Activated CD4-positive, CD25-positive, alpha-beta regulatory T cell (primary cell): ENCODE data around the gene SST.

Experiments used
- DNase-seq, 4 experiments: peaks; one replicate each; lab custom pipeline; 2025; lab: John Stamatoyannopoulos, UW

The SST gene

DNA sequence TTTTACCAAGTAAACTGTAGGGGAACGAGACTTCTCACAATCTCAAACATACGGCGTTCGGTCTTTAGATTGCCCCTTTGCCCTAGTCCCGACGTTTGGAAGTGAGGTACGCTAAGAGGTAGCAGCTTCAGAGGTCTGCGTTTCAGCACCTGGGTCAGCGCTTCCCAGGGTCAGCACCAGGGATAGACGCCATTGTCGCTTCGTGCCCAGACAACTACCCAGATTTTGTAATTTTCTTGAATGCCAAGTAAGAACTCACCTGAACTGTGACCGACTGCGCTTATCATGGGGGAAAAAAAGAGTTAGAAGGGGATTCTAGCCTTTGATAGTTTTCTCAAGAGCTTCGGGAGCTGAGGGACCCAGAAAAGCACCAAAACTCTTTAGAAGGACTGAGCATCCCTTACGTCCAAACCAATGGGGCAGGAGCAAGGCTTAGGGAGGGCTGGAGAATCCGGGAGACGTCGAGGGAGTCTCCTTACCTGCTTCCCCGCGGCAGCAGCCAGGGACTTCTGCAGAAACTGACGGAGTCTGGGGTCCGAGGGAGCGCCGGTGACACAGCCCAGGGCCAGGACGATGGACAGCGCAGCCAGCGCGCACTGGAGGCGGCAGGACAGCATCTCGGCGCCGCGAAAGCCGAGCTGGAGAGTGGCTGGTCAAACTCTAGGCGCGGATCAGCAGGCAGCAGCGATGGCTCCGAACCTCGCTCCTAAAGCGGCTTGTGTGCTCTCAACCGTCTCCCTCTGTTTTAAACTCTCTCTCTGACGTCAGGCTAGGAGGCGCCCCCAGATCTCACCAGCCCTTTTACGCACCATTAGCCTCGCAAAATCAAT, at the start of gene SST:
Gene SST (minus strand): TSS at position 720 of the 830 bp plus-strand sequence. CDS start 103 bp downstream, at position 617.
- DNase-seq = no peak

- no peak for DNase-seq
Observed at GRCh38 chr3:187719628-187720336, 49.6 kb upstream of the SST start.

DNA sequence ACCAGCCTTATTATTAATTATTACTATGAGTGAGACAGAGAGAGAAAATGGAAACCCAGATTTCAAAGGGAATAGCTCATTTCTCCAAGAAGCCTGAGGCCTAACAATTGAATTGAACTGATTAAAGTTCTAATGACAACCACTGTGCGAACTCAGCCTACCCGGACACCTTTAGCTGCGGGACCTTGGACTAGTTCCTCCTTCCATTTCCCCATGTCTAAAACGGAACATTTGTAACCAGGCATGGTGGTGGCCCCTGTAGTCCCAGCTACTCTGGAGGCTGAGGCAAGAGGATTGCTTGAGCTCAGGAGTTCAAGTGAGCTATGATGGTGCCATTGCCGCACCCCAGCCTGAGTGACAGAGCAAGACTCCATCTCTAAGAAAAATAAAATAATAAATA, 48.6 kb upstream of the SST start:
- no peak for DNase-seq

GRCh38 chr3:187717572-187717971, 47.4 kb upstream of the SST start:
- no peak for DNase-seq

DNA sequence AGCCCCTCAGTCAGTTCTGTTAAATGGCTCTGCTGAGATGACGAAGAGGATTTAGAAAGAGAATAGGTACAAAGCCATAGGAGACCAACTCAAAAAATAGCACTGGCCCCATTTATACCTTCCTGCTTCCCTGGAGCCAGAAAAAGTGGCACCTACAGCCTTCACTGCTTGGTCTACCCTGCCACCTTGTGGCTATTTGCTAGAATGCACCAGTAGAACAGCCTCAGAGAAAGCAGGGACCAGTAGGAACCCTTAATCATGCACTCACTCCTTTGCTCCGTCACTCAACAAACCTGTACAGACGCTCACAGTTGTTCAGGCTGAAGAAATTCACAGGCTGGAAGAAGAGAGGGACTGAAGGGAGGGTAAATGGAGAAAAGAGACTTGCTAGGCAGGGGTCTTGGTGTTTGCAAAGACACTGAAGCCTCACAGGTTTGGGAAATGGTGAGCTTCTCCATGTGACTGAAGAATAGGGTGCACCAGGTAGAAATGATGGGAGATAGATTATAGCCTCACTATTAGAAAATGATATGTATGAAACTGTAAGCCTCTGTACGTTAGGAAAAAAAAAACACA, 44.3 kb upstream of the SST start:
- peak; percentile 35 to 56 (median 50) for DNase-seq

- no peak for DNase-seq
Observed at GRCh38 chr3:187713504-187713903, 43.3 kb upstream of the SST start.

GRCh38 chr3:187709155-187709554, 39.0 kb upstream of the SST start:
- no peak for DNase-seq

GRCh38 chr3:187708696-187709095, 38.5 kb upstream of the SST start:
- no peak for DNase-seq

DNA sequence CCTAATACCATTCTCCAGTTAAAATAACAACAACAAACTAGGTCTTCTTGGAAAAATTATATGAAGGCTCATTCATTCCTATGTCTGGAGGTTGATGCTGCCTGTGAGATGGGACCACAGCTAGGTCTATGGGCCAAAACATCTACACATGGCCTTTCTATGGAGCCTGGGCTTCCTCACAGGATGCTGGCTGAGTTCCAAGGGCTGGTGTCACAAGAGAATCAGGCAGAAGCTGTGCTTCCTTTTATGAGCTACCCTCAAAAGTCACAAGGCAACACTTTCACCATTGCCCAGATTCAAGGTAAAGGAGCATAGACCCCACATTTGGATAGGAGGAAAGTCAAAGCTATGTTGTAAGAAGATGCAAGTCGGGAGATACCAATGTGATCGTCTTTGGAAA, 36.8 kb upstream of the SST start:
- no peak for DNase-seq

DNA sequence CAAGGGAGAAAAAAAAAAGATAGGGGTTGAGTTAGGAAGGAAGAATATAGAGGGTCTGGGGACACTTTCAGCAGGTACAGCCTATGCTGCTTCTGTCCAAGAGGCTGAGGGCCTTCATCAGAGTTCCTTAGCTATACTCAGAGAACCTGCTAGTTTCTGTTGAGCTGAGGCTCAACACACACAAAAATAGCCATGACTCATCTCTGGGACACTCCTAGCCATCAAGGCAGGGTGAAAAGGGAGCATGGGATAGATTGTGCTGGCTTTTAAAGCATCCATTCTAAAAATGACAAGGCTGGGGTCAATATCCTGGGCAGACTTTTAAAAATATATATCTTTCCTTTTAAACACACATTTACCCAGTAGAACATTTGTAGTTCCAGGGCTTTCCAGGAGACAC, 35.0 kb upstream of the SST start:
- DNase-seq = no peak

DNA sequence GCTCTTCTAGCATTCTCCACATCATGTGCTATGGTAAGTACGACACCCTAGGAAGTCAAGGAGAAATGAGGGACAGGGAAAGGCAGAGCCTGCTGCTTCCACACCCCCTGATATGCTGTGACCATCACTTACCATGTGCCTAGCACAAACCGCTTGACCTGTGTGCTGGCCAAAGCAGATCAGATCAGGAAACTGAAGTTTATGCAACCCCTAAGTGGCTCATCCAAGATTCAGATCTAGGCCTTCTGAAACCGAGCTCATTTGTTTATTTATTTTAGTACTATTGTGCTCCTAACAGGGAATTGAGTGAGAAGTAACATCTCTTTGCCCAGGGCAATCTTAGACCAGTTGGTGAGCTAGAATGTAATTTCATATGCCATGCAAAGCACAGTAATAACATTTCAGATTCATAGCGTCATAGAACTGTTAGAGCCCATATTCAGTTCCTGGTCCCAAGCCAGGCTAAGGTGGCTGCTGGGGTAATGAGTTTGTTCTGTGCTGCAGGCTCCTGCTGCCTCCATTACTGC, 32.4 kb upstream of the SST start, which contains the start of gene RTP2:
Gene RTP2 (minus strand): TSS at position 51 of the 527 bp plus-strand sequence. CDS start 429 bp downstream, outside the sequence.
- DNase-seq = no peak

DNA sequence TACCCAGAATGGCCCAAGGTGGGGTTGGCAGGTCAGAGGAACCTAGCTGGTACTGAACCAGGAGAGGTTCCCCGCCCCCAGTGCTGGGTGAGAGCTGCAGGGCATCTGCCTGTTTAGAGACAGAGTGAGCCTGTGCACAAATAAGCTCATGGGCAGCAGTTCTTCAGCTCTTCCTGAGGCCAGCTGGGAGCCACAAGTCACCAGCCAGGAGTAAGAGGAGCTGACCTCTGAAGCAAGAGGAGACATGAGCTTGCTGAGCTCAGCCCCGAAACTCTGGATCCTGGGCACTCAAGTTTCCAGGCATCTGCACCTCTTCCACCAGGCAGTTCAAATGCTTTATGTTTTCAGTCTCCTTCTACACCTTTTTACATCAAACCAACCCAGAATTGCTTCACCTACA, 30.1 kb upstream of the SST start:
- DNase-seq = no peak

DNA sequence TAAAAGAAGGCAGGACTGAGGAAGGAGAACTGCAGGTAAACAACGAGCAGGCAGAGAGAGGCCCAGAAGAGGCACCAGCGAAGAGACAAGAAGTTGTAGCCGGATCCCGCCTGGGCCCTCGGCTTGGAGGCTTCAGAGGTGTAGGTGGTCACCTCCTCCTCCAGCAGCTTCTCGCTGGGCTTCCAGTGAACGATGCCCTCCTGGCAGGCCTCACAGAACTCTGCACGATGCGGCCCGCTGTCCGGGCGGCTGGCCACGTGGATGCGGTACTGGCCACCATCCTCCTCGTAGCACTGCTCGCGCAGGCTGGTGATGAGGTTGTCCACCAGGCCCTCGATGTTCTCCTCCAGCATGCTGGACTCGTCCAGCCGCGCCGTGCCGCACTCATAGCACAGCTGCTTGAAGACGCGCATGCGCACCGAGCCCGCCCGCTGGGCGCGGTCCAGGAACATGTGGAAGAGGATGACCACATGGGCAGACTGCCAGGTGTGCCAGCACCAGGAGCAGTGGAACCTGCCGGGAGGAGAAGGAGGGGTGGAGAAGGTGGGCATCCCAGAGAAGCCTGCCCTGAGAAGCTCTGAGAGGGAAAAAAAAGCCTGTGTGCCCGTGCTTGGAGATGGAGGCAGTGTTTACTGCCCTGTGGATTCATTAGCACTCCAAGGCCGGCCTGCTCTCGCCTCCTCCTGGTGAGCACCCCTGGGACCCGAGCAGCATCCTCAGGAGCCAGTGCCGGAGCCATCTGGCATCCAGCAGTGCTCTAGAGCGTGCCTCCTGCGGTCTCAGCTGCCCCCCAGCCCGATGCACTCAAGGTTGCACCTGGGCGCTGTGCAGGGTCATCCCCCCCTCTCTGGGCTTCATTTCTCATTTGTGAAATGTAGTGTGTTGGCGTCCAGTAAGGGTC, 28.6 kb upstream of the SST start:
- no peak for DNase-seq

- no peak for DNase-seq
Observed at GRCh38 chr3:187696021-187696420, 25.8 kb upstream of the SST start.

DNA sequence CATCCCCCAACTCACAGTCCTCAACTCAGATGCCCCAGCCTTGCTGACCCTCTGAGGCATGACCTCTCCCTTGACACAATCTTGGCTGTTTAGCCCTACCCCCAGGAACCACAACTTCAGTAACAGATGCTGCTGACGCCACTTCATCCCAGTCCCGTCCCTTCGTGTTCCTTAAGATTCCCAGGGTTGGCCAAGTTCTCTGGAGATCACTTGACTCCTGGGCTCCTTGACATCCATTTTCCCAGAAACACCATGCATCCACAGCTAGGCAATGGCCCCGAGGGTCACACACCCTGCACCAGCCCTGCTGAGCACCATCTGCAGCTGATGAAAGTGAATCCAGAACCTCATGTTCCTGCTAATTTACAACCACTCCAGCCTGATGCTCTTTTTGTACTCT, 25.3 kb upstream of the SST start:
- DNase-seq = no peak

GRCh38 chr3:187694801-187695200, 24.6 kb upstream of the SST start:
- DNase-seq = no peak

DNA sequence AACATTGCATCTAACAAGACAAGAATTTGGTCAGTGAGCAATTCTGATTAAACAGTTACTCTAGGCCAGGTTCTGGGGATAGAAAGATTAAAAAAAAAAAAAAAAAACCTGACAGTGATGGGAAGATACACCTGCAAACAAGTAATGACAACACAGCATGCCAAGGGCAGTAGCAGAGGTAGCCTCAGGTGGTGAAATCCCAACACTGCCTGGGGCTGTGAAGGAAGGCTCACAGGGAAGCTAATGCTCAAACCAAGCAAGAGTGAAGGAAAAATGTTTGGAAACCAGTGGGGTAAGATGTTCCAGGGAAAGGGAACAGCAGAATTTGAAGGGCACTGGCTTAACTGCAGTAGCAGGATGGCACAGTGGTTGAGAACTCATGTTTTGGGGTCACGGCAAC, 23.2 kb upstream of the SST start:
- no peak for DNase-seq

DNA sequence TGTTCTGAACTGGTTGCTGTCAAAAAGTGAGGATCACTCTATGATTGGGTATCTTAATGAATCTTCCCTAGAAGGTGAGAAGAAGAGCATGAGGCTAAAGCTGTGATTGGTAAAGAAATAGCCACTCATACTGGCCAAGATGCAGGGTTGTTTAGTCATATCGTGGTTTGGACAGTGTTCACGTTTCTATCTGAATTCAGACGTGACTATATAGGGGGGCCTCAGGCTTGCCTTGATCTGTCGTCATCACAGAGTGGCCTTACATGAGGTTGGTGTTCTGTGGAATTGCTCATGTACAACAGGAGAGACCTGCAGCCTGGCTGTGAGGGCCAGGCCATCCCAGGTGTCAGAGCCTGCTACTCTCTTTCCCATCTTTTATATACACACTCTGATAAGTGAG, 19.8 kb upstream of the SST start:
- DNase-seq = no peak

- DNase-seq = no peak
Observed at GRCh38 chr3:187686621-187687273, 16.6 kb upstream of the SST start.

GRCh38 chr3:187685948-187686347, 15.8 kb upstream of the SST start:
- no peak for DNase-seq

DNA sequence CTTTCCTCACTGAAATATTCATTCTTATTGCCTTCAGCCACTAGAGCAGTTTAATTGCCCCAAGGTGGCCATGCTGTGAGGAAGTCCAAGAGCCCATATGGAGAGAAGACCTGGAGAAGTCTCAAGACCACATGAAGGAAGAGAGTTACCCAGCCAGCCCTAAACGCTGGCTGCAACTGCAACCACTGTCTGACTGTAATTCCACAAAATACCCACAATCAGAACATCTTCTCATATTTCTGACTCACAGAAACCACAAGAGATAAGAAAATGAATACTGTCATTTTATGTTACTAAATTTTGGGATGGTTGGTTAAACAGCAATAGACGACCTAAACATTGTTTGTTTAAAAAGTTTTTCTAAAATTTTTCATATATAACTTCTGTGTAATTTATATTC, 14.7 kb upstream of the SST start:
- no peak for DNase-seq
